ENCODE measurements around the gene DGAT2L6.
"Not testable (repeated sequence)": the region's sequence is repeated elsewhere in the genome, so short reads cannot be mapped to it uniquely, and the experiment has no call there.

Gene DGAT2L6

DNA sequence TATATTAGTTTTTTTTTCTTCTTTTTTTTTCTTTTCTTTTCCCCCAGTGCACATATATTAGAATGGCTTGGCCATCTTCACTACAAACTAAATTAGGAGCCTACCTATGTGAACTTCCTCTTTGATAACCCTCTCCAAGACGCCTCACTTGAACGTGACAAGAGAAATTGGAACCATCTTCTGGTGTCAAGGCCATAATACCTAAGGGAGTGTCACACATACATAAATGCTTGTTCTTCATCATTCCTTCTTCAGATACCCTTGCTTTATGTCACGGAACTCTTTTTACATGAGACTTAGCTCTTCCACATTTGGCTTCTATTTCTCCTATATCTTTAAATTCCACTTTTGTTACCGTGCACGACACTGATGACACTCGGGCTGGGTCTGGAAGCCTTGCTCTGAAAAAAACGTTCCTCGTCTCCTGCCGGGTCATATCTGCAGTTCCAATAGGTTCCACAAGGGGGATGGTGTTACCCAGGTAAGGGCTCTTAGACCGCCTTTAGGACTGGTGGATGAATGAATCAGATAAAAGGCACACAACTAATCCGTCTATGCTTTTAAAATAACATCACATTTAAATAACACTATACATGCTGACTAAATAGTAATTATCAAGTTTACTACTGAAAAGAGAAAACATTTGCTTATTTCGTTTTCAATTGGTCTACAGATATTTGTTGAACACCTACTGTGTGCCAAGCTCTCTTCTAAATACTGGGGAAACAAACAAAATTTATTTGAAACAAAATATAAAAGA lies 19.9 kb downstream of the DGAT2L6 start:
- in situ Hi-C loops (cut with MboI; ENCODE audit: low sequenced_read_pairs), result no loop called here

DNA sequence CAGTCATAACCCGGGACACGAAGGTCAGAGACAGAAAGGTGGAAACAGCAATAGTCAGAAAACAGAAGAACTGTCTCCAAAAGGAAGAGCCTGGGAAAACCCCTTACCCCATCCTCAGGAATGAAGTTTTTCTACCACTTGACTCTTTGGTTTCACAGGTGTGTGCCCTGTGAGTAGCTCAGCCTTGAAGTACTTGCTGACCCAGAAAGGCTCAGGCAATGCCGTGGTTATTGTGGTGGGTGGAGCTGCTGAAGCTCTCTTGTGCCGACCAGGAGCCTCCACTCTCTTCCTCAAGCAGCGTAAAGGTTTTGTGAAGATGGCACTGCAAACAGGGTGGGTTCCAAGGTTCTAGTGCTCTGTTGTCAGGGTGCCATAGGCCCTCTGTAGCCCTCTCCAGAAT lies 24.4 kb downstream of the DGAT2L6 start:
- in situ Hi-C loops (cut with MboI; ENCODE audit: low sequenced_read_pairs), result no loop called here

DNA sequence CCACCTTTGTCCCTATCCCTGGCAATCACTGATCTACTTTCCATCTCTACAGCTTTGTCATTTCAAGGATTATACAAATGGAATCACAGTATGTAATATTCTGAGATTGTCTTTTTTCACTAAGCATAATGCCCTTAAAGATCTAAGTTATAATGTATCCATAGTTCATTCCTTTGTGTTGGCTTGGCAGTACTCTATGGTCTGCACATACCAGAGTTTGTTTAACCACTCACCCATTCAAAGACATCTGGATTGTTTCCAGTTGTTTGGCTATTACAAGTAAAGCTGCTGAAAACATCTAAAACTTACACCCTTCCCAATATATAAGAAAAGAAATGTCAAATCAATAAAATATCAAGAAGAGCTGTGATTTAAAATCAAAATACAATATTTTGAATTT lies 31.2 kb downstream of the DGAT2L6 start:
- in situ Hi-C loops (cut with MboI; ENCODE audit: low sequenced_read_pairs), result no loop called here

GRCh38 chrX:70209570-70209969 lies 32.3 kb downstream of the DGAT2L6 start:
- in situ Hi-C loops (cut with MboI; ENCODE audit: low sequenced_read_pairs), result not testable (repeated sequence)

- in situ Hi-C loops (cut with MboI; ENCODE audit: low sequenced_read_pairs), result no loop called here
Measured at GRCh38 chrX:70219938-70220764, 42.9 kb downstream of the DGAT2L6 start.

- in situ Hi-C loops (cut with MboI; ENCODE audit: low sequenced_read_pairs), result no loop called here
Measured at GRCh38 chrX:70226048-70226447, 48.8 kb downstream of the DGAT2L6 start.

- in situ Hi-C loops (cut with MboI; ENCODE audit: low sequenced_read_pairs), result no loop called here
Measured at GRCh38 chrX:70226687-70227086, 49.4 kb downstream of the DGAT2L6 start.

DNA sequence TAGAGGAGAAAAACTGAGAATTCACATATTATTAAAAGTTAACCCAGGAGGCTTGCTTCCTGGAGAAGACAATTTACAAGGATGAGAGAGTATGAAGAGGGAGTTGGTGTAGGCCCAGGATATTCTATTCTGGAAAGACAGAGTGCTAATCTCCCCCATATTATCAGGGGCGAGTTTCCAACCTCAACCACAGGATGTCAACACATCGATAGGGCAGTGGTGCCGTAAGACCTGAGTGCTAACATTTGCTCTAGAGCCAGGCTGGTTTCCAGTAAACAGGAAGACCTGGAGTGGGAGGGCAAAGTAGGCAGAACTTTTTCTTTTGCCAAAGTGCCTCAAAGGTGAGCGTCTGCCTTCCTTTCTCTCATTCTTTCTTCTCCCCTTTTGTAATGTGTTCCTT lies 54.4 kb downstream of the DGAT2L6 start:
- in situ Hi-C loops (cut with MboI; ENCODE audit: low sequenced_read_pairs), result no loop called here

- in situ Hi-C loops (cut with MboI; ENCODE audit: low sequenced_read_pairs), result no loop called here
Measured at GRCh38 chrX:70234355-70234754, 57.1 kb downstream of the DGAT2L6 start, which contains the start of gene AWAT1. TSS of gene AWAT1 (plus strand) at chrX:70234655. CDS start at chrX:70234696, 41 bp downstream.

- in situ Hi-C loops (cut with MboI; ENCODE audit: low sequenced_read_pairs), result no loop called here
Measured at GRCh38 chrX:70240751-70241150, 63.5 kb downstream of the DGAT2L6 start.

DNA sequence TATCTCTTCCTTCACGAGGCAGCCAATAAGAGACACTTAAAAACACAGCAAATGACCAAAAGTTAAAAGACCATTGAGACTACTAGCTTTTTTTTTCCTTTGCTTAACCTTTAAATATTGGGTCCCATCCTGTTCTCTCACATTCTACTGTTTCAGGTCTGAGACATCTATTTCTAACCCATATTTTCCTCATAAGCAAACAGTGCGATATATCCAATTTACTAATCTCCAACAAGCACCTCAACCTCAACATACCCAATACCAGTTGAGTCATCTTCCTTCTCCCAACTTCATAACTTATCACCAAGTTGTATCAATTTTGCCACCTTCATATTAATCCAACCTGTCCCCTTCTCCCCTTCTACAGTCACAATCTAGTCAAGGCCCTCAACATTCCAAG lies 64.2 kb downstream of the DGAT2L6 start:
- in situ Hi-C loops (cut with MboI; ENCODE audit: low sequenced_read_pairs), result no loop called here

DNA sequence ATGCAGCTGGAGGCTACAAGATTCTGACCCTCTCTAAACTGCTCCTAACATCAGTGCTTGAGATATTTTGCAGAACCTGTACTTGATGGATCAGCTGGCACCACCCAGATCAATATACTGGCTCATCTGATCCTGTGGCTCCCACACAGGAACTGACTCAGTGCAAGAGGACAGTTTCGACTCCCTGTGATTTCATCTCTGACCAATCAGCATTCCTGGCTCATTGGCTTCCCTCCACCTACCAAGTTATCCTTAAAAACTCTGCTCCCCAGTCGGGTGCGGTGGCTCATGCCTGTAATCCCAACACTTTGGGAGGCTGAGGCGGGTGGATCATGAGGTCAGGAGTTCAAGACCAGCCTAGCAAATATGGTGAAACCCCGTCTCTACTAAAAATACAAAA lies 66.3 kb downstream of the DGAT2L6 start:
- in situ Hi-C loops (cut with MboI; ENCODE audit: low sequenced_read_pairs), result not testable (repeated sequence)

- in situ Hi-C loops (cut with MboI; ENCODE audit: low sequenced_read_pairs), result no loop called here
Measured at GRCh38 chrX:70244881-70245280, 67.6 kb downstream of the DGAT2L6 start.

- in situ Hi-C loops (cut with MboI; ENCODE audit: low sequenced_read_pairs), result no loop called here
Measured at GRCh38 chrX:70247252-70247651, 70.0 kb downstream of the DGAT2L6 start.

- in situ Hi-C loops (cut with MboI; ENCODE audit: low sequenced_read_pairs), result no loop called here
Measured at GRCh38 chrX:70252491-70252890, 75.2 kb downstream of the DGAT2L6 start.

GRCh38 chrX:70253377-70254062 lies 76.2 kb downstream of the DGAT2L6 start:
- in situ Hi-C loops (cut with MboI; ENCODE audit: low sequenced_read_pairs), result no loop called here

DNA sequence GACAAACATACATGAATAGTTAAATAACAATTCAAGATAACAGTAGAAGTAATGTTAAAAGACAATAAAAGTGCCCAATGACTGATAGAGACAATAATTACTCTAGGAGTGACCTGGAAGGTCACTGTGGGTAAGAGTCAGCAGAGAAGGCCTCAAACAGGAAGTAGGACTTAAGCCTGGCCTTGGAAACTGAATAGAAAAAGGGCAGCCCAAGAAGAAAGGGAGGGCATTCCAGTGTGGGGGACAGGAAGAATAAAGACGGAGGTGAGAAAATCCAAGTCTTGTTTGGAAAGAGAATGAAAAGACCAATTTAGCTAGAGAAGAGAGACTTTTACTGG lies 76.7 kb downstream of the DGAT2L6 start:
- in situ Hi-C loops (cut with MboI; ENCODE audit: low sequenced_read_pairs), result no loop called here

GRCh38 chrX:70254909-70255308 lies 77.6 kb downstream of the DGAT2L6 start:
- in situ Hi-C loops (cut with MboI; ENCODE audit: low sequenced_read_pairs), result no loop called here
